Stimulated activated CD8-positive, alpha-beta memory T cell treated with anti-CD3 and anti-CD28 coated beads, Interleukin-7, amount 100 ng/mL, for 24 hours (primary cell): ENCODE data around the gene ATP5PB.

ENCODE experiments used
- DNase-seq: peaks from one replicate; pipeline ENCODE4 v3.0.0-alpha.2; 2020; ENCODE audit warnings: low read depth

ATP5PB gene

DNA sequence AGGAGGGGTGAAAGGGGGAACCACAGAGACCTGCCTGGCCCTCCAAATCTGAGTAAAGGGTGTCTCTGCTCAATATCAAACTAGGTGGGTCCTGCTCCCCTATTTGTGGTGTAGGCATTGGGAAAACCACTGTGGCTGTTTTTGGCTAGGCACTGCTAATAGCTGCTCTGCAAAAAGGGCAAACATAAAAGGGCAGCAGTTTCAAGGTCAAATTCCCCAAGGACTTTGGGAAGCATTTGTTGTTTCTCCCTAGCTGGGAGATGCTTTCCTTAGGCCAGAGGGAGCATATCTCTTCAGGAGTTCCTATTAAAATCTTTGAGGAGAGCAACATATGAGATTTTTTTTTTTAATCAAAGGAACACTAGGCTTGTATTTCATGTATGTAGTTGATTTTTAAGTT, 26.9 kb downstream of the ATP5PB start:
- no peak for DNase-seq

DNA sequence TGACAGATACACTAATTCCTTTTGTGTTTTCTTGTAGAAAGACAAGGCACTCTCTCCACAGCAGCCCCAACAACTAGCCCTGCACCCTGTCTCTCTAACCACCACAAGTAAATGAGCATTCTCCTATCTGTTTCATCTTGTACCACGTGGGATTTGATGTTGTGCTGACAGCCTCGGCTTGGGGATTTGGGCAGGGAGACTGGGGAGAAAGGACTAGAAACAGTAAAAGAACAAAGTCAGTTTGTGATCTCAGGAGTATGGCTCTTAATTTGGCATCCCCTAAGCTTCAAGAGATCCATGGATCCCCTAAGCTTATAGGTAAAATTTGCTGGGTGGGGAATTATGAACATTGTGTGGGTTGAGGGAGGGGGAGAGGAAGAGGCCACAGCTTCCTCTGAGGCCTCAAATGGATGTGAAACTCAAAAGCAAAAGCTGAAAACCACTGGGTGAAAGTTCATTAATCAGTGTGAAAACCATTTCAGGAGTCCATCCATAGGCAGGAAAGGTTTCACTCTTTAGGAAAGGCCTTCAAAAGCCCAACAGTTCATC, 27.6 kb downstream of the ATP5PB start:
- DNase-seq, result no peak

DNA sequence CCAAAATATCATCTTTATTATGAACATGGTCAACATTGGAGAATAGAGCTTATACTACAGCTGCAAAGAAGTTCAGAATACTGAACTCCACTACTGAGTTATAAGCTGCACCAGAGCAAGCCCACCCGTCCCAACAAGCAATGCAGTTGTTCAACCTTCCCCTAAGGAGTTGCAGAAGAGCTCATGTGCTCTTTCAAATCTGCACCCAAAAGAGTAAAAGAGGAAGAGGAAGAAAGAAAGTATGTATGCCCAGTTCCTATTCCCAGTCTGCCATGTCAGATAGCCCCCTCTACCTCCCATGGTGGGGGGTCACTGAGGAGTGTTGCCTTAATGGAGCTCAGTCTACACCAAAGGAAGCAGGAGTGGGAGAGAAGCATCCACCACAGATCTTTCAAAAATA, 31.4 kb downstream of the ATP5PB start:
- no peak for DNase-seq

DNA sequence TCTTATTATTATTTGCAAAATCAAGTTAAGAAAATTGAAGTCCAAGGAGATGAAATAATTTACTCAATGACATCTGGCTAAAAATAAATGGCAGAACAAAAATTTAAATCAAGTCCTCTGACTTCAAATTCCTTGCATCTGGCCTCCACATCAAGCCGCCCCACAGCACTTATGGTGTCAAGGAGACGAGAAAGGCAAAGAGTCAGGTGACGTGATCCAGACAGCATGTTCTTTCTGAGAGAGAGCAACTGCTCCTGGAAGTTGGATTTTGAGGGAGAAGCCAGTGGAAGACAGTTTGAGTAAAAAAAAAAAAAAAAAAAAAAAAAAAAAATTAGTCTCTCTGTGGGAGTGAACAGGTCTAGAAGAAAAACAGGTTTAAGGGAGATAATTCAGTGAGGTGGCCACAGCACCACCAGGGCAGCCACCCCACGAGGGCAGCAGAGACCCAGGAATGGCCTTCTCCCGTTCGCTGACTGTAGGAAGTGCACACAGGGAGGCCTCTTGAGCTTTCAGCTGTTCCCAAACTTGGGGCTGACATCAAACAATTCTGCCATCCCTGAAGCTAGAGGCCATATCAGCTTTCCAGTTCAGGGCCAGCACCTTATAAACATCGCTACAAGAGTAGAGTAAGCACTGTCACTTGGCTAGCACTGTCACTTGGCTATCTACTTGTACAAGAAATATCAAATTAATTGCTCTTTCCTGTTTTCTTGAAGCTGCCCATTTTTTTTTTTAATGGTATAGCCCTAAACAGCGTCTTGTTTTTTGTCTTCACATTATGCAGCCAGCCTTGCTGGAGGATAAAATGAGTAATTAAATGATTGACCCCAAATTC, 32.3 kb downstream of the ATP5PB start:
- no peak for DNase-seq

GRCh38 chr1:111483166-111483565, 33.9 kb downstream of the ATP5PB start:
- DNase-seq, result no peak

- DNase-seq, result no peak
Observed at GRCh38 chr1:111483876-111484275, 34.6 kb downstream of the ATP5PB start.

GRCh38 chr1:111484391-111485026, 35.2 kb downstream of the ATP5PB start:
- no peak for DNase-seq

GRCh38 chr1:111486431-111486830, 37.2 kb downstream of the ATP5PB start:
- DNase-seq, result no peak

DNA sequence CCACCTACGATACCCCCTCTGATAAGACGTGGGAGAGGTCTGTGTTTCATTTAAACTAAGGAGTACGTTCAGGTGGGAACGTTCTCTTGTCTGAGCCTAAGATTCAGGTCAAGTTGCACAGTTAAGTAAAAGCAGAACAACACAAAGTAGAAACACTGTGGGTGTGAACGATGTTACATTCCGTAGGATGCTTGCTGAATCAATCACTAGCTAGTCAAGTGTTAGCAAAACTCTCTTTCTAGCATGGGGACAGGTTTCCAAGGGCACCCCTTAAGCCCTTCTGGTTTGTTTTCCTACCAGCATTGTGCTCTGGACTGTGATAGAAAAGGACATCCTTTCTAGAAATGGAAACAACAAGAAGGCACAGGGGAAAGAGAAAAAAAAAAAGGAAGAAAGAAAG, 37.9 kb downstream of the ATP5PB start:
- no peak for DNase-seq

DNA sequence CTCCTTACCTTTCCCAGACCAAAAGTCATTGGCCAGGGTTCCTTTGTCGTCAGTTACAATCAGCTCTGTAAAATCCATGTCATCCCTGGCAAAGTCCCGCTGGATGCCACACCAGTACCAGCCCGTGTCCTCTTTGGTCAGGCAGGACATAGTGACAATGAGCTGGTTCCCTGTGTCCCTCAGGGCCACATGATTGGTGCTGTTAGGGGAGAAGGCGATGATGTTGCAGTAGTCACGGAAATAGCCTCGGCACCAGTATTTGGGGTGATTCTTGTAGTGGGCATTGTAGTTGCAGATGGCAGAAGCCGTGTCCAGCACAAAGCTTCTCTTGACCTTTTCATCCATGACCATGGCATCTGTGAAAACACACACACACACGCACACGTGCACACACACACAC, 39.4 kb downstream of the ATP5PB start:
- DNase-seq, result no peak

GRCh38 chr1:111489604-111490003, 40.3 kb downstream of the ATP5PB start:
- no peak for DNase-seq

DNA sequence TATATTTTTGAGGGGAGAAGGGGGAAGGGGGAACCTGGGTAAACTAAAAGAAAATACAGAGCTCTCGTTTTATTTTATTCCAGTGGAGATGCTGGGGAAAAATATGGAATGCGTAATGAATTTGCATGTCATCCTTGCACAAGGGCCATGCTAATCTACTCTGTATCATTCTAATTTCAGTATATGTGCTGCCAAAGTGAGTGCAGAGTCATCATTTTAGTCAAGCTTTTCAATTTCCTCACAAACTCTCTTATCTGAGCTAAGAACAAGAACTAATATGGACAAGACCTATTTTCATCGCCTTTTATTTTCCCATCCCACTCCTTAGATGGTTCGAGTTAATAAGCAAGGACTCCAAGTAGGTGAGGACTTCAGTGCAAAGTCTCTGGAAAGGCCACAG, 41.0 kb downstream of the ATP5PB start:
- DNase-seq, result no peak

DNA sequence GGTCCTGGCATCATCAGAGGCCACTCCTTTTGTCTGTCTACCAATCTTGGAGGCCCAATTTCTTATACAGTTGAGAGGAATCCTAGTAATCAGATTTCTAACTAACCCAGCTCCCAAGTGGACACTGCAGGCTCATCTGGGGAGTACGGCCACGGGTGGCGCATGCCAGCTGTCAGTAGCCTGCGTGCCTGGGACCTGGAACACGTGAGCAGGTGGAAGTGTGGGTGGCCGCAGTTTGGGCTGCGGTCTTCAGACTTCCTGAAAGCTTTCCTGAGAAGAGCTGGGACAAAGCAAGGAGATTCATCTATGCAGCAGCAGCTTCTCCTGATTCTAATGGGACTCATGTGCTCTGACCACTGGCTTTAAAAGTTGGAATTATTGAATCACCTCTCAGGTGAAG, 41.8 kb downstream of the ATP5PB start:
- no peak for DNase-seq

GRCh38 chr1:111496398-111496797, 47.1 kb downstream of the ATP5PB start:
- DNase-seq, result no peak

DNA sequence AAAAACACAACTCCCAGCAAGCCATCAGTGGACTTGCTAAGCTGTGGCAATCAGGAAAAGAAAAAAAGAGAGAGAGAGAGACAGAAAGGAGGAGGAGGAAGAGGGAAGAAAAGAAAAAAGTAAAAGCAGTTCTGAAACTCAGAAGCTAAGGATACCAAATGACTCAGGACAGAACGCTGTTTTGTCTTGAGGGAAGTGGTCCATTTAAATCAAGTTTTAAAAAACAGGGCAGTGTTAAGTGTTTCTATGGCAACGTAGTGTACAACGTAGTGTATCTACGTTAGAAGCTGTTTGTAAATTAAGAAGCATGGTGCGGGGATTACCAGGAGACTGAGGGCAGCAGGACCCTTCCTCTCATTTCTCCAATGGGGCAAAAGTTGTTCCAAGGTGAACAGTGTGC, 48.3 kb downstream of the ATP5PB start:
- DNase-seq, result no peak

DNA sequence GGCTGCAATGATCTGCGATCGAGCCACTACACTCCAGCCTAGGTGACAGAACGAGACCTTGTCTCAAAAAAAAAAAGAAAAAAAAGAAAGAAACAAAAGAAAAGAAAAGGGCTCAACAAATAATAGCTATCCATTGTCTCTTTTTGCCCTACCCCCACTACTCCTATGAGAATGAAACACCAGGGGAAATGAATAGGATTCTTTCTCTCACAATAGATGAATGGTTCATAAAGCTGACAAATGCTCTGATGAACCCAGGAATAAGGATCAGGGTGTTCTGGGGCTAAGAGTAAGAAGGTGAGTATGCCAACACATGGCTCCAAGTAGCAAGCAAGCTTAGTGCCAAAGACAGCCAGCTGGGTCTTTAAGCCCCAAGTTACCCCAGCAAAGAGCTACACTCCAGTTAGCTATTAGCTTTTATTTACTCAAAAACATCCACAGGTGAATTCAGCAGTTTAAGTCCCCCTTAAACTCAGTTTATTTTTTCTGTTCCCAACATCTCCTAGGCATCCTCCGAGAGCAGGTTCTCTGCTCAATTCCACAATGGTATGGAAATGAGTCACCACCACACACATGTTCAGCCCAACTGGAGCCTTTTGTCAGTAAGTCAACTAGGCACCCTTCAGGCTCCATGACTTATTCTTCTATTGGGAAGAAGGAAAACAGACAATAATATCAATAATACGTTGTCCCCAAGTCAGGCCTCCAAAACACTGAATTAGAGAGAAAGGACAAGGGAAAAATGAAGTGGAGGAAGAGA, 49.9 kb downstream of the ATP5PB start:
- no peak for DNase-seq

- no peak for DNase-seq
Observed at GRCh38 chr1:111501645-111502044, 52.4 kb downstream of the ATP5PB start.

GRCh38 chr1:111503585-111504060, 54.4 kb downstream of the ATP5PB start, which contains the start of the genes ADORA3 and TMIGD3:
Gene ADORA3, minus strand, starts transcription at chr1:111503633. Its CDS starts 279 bp downstream, at chr1:111503354.
Gene TMIGD3, minus strand, starts transcription at chr1:111503633. Its CDS starts 279 bp downstream, at chr1:111503354.
- no peak for DNase-seq

DNA sequence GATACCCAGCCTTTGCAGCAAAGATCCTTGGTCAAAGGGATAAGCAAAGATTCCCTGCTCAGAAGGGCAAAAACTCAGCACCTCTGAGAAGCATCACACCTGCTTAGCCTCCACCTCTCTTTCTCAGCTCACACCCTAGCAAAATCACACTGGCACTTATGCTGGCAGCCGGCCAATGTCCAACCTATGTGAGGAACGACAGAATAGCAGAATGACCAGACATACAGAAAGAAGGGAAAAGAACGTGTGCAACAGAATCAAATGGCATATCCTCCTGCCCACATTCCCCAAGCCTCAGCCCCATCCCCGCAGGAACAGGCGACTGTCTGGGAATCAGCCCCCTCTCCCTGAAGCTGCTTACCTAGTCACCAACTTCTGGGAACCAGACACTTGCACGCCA, 54.8 kb downstream of the ATP5PB start:
- DNase-seq, result no peak

- no peak for DNase-seq
Observed at GRCh38 chr1:111505641-111506119, 56.4 kb downstream of the ATP5PB start.

DNA sequence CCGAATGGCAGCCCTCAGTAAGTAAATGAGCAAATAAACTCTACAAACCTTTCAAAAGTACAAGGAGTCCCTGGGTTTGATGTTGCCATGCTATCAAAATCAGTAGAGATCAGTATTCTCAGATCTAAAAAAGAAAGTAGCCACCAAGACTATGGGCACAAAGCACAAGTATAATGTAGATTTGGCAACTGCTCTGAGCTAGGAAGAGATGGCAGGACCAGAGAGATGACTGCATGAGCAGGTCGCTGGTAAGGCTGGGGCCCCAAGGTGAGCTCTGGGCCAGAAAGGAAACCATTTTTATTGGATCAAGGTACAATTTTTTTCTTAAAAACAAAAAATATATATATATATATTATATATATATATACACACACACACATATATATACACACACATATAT, 57.3 kb downstream of the ATP5PB start:
- no peak for DNase-seq
